BJ (cell line): Measurements from ENCODE around the gene RASSF3. TPM values are rescaled to one million over a fixed set of nuclear protein-coding genes. Genes with fewer than 3 reads are reported as not detected.

Source experiments
- CTCF ChIA-PET: fragments of 350-600 bp; formaldehyde crosslinking; extraction: SDS; loops from one replicate; lab custom pipeline; 2021; ENCODE audit warnings: antibody characterized with exemption, inconsistent platforms; lab: Yijun Ruan, JAX
- POLR2A ChIA-PET: fragments of 300-600 bp; sonication (Branson Sonifier 250); formaldehyde crosslinking; extraction: SDS; loops from one replicate; lab custom pipeline; 2021; ENCODE audit warnings: antibody characterized with exemption; lab: Charles Lee
- DNase-seq: peaks from one replicate; pipeline ENCODE4 v3.0.0-alpha.2; 2011; ENCODE audit warnings: low read depth
- H3K27me3 ChIP-seq: 2 replicates; pipeline ENCODE4 v1.6.0; 2011; ENCODE audit warnings: low read length; ENCODE audit not compliant: control insufficient read depth, insufficient read depth
- H3K36me3 ChIP-seq: 2 replicates; pipeline ENCODE4 v1.5.1; 2011; ENCODE audit warnings: low read length; ENCODE audit not compliant: control insufficient read depth, insufficient read depth
- H3K4me3 ChIP-seq: 2 replicates; pipeline ENCODE4 v1.5.1; 2011; ENCODE audit warnings: low read depth, mild to moderate bottlenecking, control low read depth, low read length
- polyA plus RNA-seq: library from polyadenylated mRNA; depleted of rRNA; stranded (reverse); fragments of >200 nt; gene quantifications from 2 replicates; pipeline ENCODE4 v1.2.3, GENCODE V29; 2011
- TF ChIP-seq, protein P1 (sequence below): IDR thresholded peaks from 2 replicates; pipeline ENCODE4 v1.5.1; 2011; ENCODE audit warnings: low read depth, mild to moderate bottlenecking, control low read depth, inconsistent platforms, low read length, moderate library complexity; ENCODE audit not compliant: insufficient read depth

Gene RASSF3
- polyA plus RNA-seq, 1 experiment = 27.7 TPM

DNA sequence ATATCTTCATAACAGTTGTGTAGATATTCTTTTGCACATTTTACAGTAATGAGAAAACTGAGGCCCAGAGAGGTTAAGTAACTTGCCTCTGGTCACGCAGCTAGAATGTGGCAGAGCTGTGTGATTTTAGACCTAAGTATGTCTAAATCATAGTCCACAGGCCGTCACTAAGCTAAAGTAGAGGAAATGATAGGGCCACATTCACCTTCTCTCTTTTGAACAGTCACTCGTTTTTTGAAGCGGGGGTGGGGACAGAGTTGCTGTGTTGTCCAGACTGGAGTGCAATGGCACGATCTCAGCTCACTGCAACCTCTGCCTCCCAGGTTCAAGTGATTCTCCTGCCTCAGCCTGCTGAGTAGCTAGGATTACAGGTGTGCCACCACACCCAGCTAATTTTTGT, 68.5 kb downstream of the RASSF3 start:
- Histone ChIP-seq H3K36me3 (no peaks in the 10 kb centered on the region), H3K4me3 (no peak overlapping the region), H3K27me3 (no peaks in the 10 kb centered on the region)
- DNase-seq = no peak
- POLR2A ChIA-PET = no interaction called here
- TF ChIP-seq, protein P1, sequence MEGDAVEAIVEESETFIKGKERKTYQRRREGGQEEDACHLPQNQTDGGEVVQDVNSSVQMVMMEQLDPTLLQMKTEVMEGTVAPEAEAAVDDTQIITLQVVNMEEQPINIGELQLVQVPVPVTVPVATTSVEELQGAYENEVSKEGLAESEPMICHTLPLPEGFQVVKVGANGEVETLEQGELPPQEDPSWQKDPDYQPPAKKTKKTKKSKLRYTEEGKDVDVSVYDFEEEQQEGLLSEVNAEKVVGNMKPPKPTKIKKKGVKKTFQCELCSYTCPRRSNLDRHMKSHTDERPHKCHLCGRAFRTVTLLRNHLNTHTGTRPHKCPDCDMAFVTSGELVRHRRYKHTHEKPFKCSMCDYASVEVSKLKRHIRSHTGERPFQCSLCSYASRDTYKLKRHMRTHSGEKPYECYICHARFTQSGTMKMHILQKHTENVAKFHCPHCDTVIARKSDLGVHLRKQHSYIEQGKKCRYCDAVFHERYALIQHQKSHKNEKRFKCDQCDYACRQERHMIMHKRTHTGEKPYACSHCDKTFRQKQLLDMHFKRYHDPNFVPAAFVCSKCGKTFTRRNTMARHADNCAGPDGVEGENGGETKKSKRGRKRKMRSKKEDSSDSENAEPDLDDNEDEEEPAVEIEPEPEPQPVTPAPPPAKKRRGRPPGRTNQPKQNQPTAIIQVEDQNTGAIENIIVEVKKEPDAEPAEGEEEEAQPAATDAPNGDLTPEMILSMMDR = no peak
- CTCF ChIA-PET = interaction anchor here (0.7 to 2.6 kb wide), 2 partner anchors 19 to 129 kb away, joined by 3 to 9 read pairs; no protein-coding TSS in a partner anchor

DNA sequence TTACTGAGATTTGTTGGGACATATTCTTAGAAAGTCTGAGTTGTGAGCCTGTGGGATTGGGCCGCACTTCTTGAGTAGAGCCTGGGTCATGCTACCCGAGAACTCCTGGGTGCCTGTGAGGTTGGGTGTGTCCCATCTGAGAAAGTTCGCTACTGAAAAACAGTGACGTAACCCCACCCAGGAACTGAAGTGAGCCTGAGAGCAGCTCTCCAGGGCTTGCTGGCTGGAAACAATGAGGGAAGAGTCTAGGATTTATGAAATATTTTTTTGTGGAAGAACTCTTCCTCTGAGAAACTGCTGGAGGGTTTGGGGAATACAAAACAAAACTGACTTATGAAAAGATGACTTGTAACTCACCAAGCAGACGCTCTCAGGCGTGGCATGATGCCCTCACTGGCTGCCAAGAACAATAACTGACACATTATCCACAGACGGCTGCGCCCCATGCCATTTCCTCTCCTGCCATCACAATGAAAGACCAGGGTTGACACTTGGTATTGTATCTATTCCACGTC, 69.2 kb downstream of the RASSF3 start:
- ChIA-PET CTCF (interaction anchor here (0.9 to 2.6 kb wide), 2 partner anchors 18 to 129 kb away, joined by 3 to 9 read pairs; no protein-coding TSS in a partner anchor), POLR2A (interaction anchor here (0.8 kb wide), 1 partner anchor 12 kb away, joined by 3 read pairs; no protein-coding TSS in a partner anchor)
- DNase-seq = no peak
- Histone ChIP-seq H3K4me3 (no peak overlapping the region), H3K36me3 (no peaks in the 10 kb centered on the region), H3K27me3 (no peaks in the 10 kb centered on the region)
- TF ChIP-seq, protein P1 = no peak

DNA sequence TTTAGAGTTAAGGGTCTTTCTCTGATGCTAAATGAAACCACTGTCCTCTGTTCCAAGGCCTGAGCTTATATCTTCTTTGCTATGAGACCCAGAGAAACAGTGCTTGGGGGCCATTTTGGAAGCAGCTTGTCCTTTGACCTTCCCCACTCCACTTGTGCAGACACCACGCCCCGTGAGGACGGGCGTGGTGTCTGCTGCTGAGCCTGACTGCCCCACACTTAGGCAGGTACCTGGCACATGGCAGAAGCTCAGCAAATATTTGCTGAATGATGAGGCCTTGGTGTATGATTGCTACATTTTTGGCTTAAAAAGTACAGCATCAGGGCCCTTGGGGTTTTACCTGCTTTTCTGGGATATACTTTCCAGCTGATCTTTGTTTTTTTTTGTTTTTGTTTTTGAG, 69.9 kb downstream of the RASSF3 start:
- Histone ChIP-seq H3K4me3 (no peak overlapping the region), H3K27me3 (no peaks in the 10 kb centered on the region), H3K36me3 (no peaks in the 10 kb centered on the region)
- ChIA-PET POLR2A (interaction anchor here (0.8 kb wide), 1 partner anchor 12 kb away, joined by 3 read pairs; no protein-coding TSS in a partner anchor), CTCF (interaction anchor here (2.6 kb wide), 1 partner anchor 18 kb away, joined by 9 read pairs; no protein-coding TSS in a partner anchor)
- no peak for DNase-seq
- TF ChIP-seq, protein P1 = no peak

DNA sequence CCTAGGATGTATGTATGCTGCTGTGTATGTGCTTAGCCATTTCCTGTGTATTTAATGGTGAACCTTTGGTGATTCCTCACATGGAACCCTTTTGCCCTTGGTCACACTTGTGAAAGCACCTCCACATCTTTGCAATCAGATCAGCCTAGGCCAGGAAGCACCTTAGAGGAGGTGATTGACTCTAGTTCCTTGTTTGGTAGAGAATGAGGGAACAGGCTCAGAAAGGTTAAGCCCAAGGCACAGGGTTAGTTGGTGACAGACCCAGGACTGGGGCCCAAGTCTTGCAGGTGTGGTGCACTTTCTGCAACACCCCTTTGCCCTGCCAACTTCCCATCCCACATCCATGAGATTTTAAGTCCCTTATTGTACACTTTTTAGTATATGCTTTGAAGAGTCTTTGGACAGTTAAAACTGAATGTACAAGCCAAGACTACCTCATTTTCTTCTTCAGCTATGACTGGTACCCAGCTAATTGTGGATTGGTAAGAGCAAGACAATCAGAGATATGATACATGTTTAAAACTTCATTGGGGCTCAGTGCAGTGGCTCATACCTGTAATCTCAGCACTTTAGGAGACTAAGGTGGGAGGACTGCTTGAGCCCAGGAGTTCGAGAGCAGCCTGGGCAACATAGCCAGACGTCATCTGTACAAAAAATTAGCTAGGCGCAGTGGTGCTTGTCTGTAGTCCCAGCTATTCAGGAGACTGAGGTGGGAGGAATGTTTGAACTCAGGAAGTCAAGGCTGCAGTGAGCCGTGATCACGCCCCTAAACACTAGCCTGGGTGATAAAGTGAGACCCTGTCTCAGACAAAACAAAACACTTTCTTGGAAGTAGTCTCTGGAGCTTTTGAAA, 71.1 kb downstream of the RASSF3 start:
- peaks cover 1% of the 10 kb centered on the region; the same call in 1 of the 2 replicates for H3K36me3 ChIP-seq
- H3K27me3 ChIP-seq = no peaks in the 10 kb centered on the region
- TF ChIP-seq, protein P1 = no peak
- no peak overlapping the region for H3K4me3 ChIP-seq
- no peak for DNase-seq
- CTCF ChIA-PET = interaction anchor here (1.4 to 2.1 kb wide), 3 partner anchors 11 to 132 kb away, joined by 3 to 6 read pairs (median 6); no protein-coding TSS in a partner anchor
- POLR2A ChIA-PET = no interaction called here
